PC-9 (cell line): ENCODE results near the gene ABRACL. TPM values are rescaled to one million over a fixed set of nuclear protein-coding genes. Genes with fewer than 3 reads are reported as not detected.
"Not testable (repeated sequence)": the region's sequence is repeated elsewhere in the genome, so short reads cannot be mapped to it uniquely, and the experiment has no call there.

Experiments used
- BruUV-seq: library from RNA; stranded (reverse); fragments of 400-500 nt; replicated peaks from 2 replicates; lab custom pipeline; 2021; lab: Mats Ljungman, UMichigan
- CTCF ChIA-PET: fragments of 300-600 bp; sonication (Branson Sonifier 250); formaldehyde crosslinking; loops from one replicate; lab custom pipeline; 2022; ENCODE audit warnings: antibody characterized with exemption; lab: Charles Lee
- POLR2A ChIA-PET: fragments of 300-600 bp; sonication (Branson Sonifier 250); formaldehyde crosslinking; loops from one replicate; lab custom pipeline; 2022; ENCODE audit warnings: antibody characterized with exemption; ENCODE audit not compliant: unreplicated experiment; lab: Charles Lee
- DNase-seq, 2 experiments: peaks; one replicate each; pipeline versions ENCODE4 v3.0.0 to v3.0.0-alpha.2; 2015 to 2022; ENCODE audit warnings: mixed read lengths in 1 of 2
- H2AFZ ChIP-seq: fragments of 200-600 bp; sonication (generic); 2 replicates; pipeline ENCODE4 v1.8.1; 2017; ENCODE audit warnings: antibody characterized with exemption
- H3F3A ChIP-seq: fragments of 200-600 bp; sonication (generic); 2 replicates; pipeline ENCODE4 v1.8.1; 2017; ENCODE audit warnings: antibody characterized with exemption, mild to moderate bottlenecking, low read depth; ENCODE audit not compliant: insufficient read depth
- H3K27ac ChIP-seq: fragments of 200-600 bp; sonication (generic); 2 replicates; pipeline ENCODE4 v1.6.1; 2016; ENCODE audit warnings: mixed run types
- H3K27me3 ChIP-seq: fragments of 200-600 bp; sonication (generic); 2 replicates; pipeline ENCODE4 v1.6.1; 2016; ENCODE audit warnings: low read depth, mixed run types; ENCODE audit not compliant: insufficient read depth
- H3K36me3 ChIP-seq: fragments of 200-600 bp; sonication (generic); 2 replicates; pipeline ENCODE4 v1.6.1; 2016; ENCODE audit warnings: low read depth, mixed run types
- H3K4me1 ChIP-seq: fragments of 200-600 bp; sonication (generic); replicated peaks from 2 replicates; pipeline ENCODE4 v1.6.1; 2016; ENCODE audit warnings: mixed run types; ENCODE audit not compliant: insufficient read depth
- H3K4me2 ChIP-seq: fragments of 200-600 bp; sonication (generic); 2 replicates; pipeline ENCODE4 v1.6.1; 2017; ENCODE audit warnings: mixed run types
- H3K4me3 ChIP-seq: fragments of 200-600 bp; sonication (generic); 2 replicates; pipeline ENCODE4 v1.6.1; 2016; ENCODE audit warnings: mixed run types
- H3K79me2 ChIP-seq: fragments of 200-600 bp; sonication (generic); 2 replicates; pipeline ENCODE4 v1.6.1; 2017; ENCODE audit warnings: low read depth, mixed run types
- H3K9me2 ChIP-seq: fragments of 200-600 bp; sonication (generic); 2 replicates; pipeline ENCODE4 v1.8.1; 2017; ENCODE audit warnings: mild to moderate bottlenecking; ENCODE audit not compliant: insufficient read depth
- H3K9me3 ChIP-seq: fragments of 200-600 bp; sonication (generic); 2 replicates; pipeline ENCODE4 v1.8.1; 2016; ENCODE audit warnings: low read depth; ENCODE audit not compliant: insufficient read depth
- H4K20me1 ChIP-seq: fragments of 200-600 bp; sonication (generic); 2 replicates; pipeline ENCODE4 v1.8.1; 2017; ENCODE audit not compliant: insufficient read depth
- EZH2 ChIP-seq: fragments of 200-600 bp; sonication (generic); IDR thresholded peaks from 2 replicates; pipeline ENCODE4 v1.8.0; 2017; ENCODE audit warnings: antibody characterized with exemption, low read depth
- intact Hi-C: fragments of 100-400 bp; cut with micrococcal nuclease; formaldehyde crosslinking; loops from one replicate; pipeline ENCODE4 v1.10.0; 2022; ENCODE audit not compliant: unreplicated experiment
- total RNA-seq: library from RNA; stranded (reverse); gene quantifications from 2 replicates; pipeline ENCODE4 v1.2.3, GENCODE V29; 2021
- TF ChIP-seq, protein P1 (sequence below): fragments of 200-600 bp; sonication (generic); conservative IDR thresholded peaks from 2 replicates; pipeline ENCODE4 v1.6.1; 2017; ENCODE audit warnings: mixed run types, antibody characterized with exemption, mild to moderate bottlenecking, moderate library complexity

Gene ABRACL
- total RNA-seq, 1 experiment from 2014 or later, result 33.7 TPM

DNA sequence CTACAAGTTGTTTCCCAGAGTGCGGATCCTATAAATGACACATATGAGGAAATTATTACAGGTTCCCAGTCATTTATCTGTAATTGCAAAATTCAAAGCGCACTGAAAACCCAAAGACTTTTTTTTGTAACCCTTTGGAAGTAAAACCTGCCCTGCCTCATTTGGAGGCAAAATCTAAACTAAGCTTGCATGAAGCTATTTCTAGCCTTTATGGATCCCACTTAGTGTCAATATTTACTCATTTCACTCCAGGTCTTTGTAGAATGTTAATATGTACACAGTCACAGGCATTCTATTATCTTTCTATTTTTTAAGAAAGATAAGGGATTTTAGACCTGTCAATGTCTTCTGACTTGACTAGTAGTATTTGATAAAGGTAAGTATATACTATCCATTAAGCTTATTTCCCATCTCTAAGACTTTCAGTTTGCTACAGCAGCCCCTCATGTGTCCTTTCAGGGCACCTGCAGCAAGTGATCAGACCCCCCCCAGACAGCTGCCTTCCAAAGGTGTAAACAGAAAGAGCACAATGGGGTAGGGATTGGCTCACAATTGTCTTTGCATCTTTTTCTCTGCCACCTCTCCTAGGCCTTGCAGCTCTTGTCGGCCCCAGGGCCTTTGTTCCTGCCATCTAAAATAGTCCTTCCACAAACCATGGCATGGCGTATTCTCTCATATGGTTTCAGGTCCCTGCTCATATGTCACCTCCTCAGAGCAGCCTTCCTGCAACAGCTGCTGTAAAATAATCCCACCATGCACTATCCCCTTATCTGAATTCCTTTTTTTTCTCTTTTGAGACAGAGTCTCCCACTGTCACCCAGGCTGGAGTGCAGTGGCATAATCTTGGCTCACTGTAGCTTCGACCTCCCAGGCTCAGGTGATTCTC lies 39.2 kb upstream of the ABRACL start:
- CTCF ChIA-PET, result interaction anchor here (0.6 kb wide), 1 partner anchor 91 kb away, joined by 3 read pairs; no protein-coding TSS in a partner anchor
- Histone ChIP-seq H4K20me1 (peaks cover 20% of the 10 kb centered on the region; the same call in 1 of the 2 replicates), H3K79me2 (peaks cover 33% of the 10 kb centered on the region), H2AFZ (no peak overlapping the region), H3K27me3 (no peaks in the 10 kb centered on the region), H3K36me3 (no peaks in the 10 kb centered on the region), H3K4me3 (no peak overlapping the region), H3K9me3 (no peaks in the 10 kb centered on the region), H3K9me2 (no peaks in the 10 kb centered on the region), H3K4me1 (peaks cover 50% of the 10 kb centered on the region), H3K4me2 (peak overlapping the region; percentile 87; the same call in 1 of the 2 replicates), H3F3A (peaks cover 8% of the 10 kb centered on the region; the same call in 1 of the 2 replicates), H3K27ac (no peak overlapping the region; the same call in 1 of the 2 replicates)
- no TSS peak for BruUV-seq
- POLR2A ChIA-PET, result no interaction called here
- TF ChIP-seq EZH2, result no peak
- TF ChIP-seq, protein P1, sequence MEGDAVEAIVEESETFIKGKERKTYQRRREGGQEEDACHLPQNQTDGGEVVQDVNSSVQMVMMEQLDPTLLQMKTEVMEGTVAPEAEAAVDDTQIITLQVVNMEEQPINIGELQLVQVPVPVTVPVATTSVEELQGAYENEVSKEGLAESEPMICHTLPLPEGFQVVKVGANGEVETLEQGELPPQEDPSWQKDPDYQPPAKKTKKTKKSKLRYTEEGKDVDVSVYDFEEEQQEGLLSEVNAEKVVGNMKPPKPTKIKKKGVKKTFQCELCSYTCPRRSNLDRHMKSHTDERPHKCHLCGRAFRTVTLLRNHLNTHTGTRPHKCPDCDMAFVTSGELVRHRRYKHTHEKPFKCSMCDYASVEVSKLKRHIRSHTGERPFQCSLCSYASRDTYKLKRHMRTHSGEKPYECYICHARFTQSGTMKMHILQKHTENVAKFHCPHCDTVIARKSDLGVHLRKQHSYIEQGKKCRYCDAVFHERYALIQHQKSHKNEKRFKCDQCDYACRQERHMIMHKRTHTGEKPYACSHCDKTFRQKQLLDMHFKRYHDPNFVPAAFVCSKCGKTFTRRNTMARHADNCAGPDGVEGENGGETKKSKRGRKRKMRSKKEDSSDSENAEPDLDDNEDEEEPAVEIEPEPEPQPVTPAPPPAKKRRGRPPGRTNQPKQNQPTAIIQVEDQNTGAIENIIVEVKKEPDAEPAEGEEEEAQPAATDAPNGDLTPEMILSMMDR, result no peak
- no peak for DNase-seq
- intact Hi-C loops, result loop anchor here (2.0 kb wide), 1 partner anchor 39 kb away; the partner anchor contains the start of gene ABRACL

DNA sequence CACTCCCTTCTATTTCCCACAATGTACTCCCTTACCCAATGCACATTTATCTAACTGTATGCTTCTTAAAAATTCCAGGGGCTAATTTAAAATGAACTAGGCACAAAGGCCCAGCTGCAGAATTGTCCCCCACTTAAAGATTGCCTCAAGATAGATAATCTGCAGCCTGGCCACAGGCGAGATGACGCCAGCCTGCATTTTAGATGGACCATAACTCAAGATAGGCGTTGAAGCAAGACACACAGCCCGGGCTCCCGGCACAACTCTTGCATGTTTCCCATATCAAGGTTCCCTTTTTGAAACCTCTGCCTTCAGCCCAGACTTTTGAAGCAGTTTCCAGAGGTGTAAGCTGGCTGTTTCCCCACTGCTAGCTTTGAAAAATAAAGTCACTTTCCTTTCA lies 37.3 kb upstream of the ABRACL start:
- Histone ChIP-seq H2AFZ (no peak overlapping the region), H3K79me2 (peaks cover 14% of the 10 kb centered on the region), H3K9me2 (no peaks in the 10 kb centered on the region), H3K36me3 (no peaks in the 10 kb centered on the region), H3K9me3 (no peaks in the 10 kb centered on the region), H3K27me3 (no peaks in the 10 kb centered on the region), H4K20me1 (peaks cover 2% of the 10 kb centered on the region; the same call in 1 of the 2 replicates), H3K4me1 (peaks cover 31% of the 10 kb centered on the region), H3K4me2 (no peak overlapping the region), H3F3A (no peaks in the 10 kb centered on the region), H3K27ac (no peak overlapping the region), H3K4me3 (no peak overlapping the region)
- TF ChIP-seq, protein P1, result no peak
- TF ChIP-seq EZH2, result no peak
- intact Hi-C loops, result no loop called here
- ChIA-PET POLR2A (interaction anchor here (0.6 kb wide), 1 partner anchor 1324 kb away, joined by 7 read pairs; no protein-coding TSS in a partner anchor), CTCF (no interaction called here)
- no TSS peak for BruUV-seq
- DNase-seq, result no peak

DNA sequence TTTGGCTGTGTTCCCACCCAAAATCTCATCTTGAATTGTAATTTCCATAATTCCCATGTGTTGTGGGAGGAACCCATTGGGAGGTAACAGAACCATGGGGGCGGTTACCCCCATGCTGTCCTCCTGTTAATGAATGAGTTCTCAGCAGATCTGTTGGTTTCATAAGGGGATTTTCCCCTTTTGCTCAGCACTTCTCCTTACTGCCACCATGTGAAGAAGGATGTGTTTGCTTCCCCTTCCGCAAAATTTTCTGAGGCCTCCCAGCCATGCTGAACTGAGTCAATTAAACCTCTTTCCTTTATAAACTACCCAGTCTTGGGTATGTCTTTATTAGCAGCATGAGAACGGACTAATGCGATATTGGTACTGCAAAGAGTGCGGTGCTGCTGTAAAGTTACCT lies 35.6 kb upstream of the ABRACL start:
- intact Hi-C loops, H3K36me3 ChIP-seq, BruUV-seq, H2AFZ ChIP-seq, POLR2A ChIA-PET, DNase-seq, H3K27me3 ChIP-seq, H3K4me3 ChIP-seq, H3K9me3 ChIP-seq, H3K9me2 ChIP-seq, H3F3A ChIP-seq, H3K79me2 ChIP-seq, H4K20me1 ChIP-seq: not testable (repeated sequence)
- CTCF ChIA-PET, result interaction anchor here (0.7 kb wide), 1 partner anchor 101 kb away, joined by 4 read pairs; no protein-coding TSS in a partner anchor
- peak overlapping the region; percentile 46 for H3K27ac ChIP-seq
- peak overlapping the region; percentile 55 for H3K4me2 ChIP-seq
- peaks cover 29% of the 10 kb centered on the region for H3K4me1 ChIP-seq

DNA sequence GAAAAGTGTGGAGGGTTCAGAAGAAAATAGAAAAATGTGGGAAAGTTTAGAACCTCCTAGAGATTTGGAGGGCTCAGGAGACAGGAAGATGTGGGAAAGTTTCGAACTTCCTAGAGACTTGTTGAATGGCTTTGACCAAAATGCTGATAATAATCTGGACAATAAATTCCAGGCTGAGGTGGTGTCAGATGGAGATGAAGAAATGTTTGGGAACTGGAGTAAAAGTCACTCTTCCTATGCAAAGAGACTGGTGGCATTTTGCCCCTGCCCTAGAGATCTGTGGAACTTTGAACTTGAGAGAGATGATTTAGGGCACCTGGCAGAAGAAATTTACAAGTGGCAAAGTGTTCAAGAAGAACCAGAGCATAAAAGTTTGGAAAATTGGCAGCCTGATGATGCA lies 35.1 kb upstream of the ABRACL start:
- peak overlapping the region; percentile 55 for H3K4me2 ChIP-seq
- CTCF ChIA-PET, H3K4me3 ChIP-seq, H3F3A ChIP-seq, H3K9me3 ChIP-seq, POLR2A ChIA-PET, BruUV-seq, intact Hi-C loops, H4K20me1 ChIP-seq, H3K27me3 ChIP-seq, H3K36me3 ChIP-seq, H3K79me2 ChIP-seq, H3K9me2 ChIP-seq: not testable (repeated sequence)
- H2AFZ ChIP-seq, result 0 out of 2 replicates have a peak overlapping the region, but pooled peaks have one; percentile 25
- DNase-seq, result peak in 1 of 2 experiments; percentile 76
- peak overlapping the region; percentile 46 for H3K27ac ChIP-seq
- peaks cover 28% of the 10 kb centered on the region for H3K4me1 ChIP-seq
